Keratinocyte (primary cell): Measurements from ENCODE around the gene SUGCT. TPM values are rescaled to one million over a fixed set of nuclear protein-coding genes. Genes with fewer than 3 reads are reported as not detected.
A peak's percentile ranks its signal among the peaks of the same experiment; 100 is the strongest.

ENCODE experiments used
- DNase-seq: peaks from one replicate; pipeline ENCODE4 v3.0.0-alpha.2; 2011; ENCODE audit warnings: low read depth, missing footprints, low spot score
- FAIRE-seq: peaks from 2 replicates; lab custom pipeline; 2011; peaks lifted over from hg19 to GRCh38; lab: Jason Lieb, UNC
- H2AFZ ChIP-seq: 2 replicates; pipeline ENCODE4 v1.6.0; 2012; ENCODE audit warnings: low read length, control low read depth, inconsistent platforms; ENCODE audit not compliant: control insufficient read depth
- H3K27ac ChIP-seq: 2 replicates; pipeline ENCODE4 v1.5.1; 2011; ENCODE audit warnings: low read length; ENCODE audit not compliant: control insufficient read depth, insufficient read depth
- H3K27me3 ChIP-seq: 3 replicates; pipeline ENCODE4 v1.6.0; 2011; ENCODE audit warnings: low read length; ENCODE audit not compliant: control insufficient read depth, insufficient read depth; ENCODE audit errors: extremely low read depth
- H3K36me3 ChIP-seq, 2 experiments: 2 replicates in 1 of 2; 3 replicates in 1 of 2; pipeline ENCODE4 v1.5.1; 2011; ENCODE audit warnings: low read length in 2 of 2, mild to moderate bottlenecking in 1 of 2; ENCODE audit not compliant: control insufficient read depth in 2 of 2, insufficient read depth in 2 of 2; ENCODE audit errors: extremely low read depth in 1 of 2
- H3K4me1 ChIP-seq: 3 replicates; pipeline ENCODE4 v1.5.1; 2011; ENCODE audit warnings: low read length; ENCODE audit not compliant: control insufficient read depth, insufficient read depth; ENCODE audit errors: extremely low read depth
- H3K4me2 ChIP-seq: 3 replicates; pipeline ENCODE4 v1.6.0; 2011; ENCODE audit warnings: low read depth, low read length; ENCODE audit not compliant: control insufficient read depth, insufficient read depth; ENCODE audit errors: extremely low read depth
- H3K4me3 ChIP-seq, 3 experiments: fragments of 200-600 bp in 1 of 3; sonication (generic) in 1 of 3; 2 replicates in 2 of 3; 3 replicates in 1 of 3; pipeline ENCODE4 v1.5.1; 2011 to 2016; ENCODE audit warnings: low read length in 3 of 3, mild to moderate bottlenecking in 3 of 3, control low read depth in 2 of 3, inconsistent platforms in 1 of 3, low read depth in 1 of 3, mixed read lengths in 1 of 3, mixed run types in 1 of 3, moderate library complexity in 1 of 3; ENCODE audit not compliant: control insufficient read depth in 2 of 3, insufficient read depth in 2 of 3; ENCODE audit errors: extremely low read depth in 1 of 3
- H3K79me2 ChIP-seq: 2 replicates; pipeline ENCODE4 v1.6.0; 2012; ENCODE audit warnings: low read length; ENCODE audit not compliant: control insufficient read depth, insufficient read depth
- H3K9ac ChIP-seq: 3 replicates; pipeline ENCODE4 v1.6.0; 2011; ENCODE audit warnings: low read length; ENCODE audit not compliant: control insufficient read depth, insufficient read depth; ENCODE audit errors: extremely low read depth
- H3K9me1 ChIP-seq: 3 replicates; pipeline ENCODE4 v1.6.0; 2011; ENCODE audit warnings: low read length; ENCODE audit not compliant: control insufficient read depth, insufficient read depth; ENCODE audit errors: extremely low read depth
- H3K9me3 ChIP-seq: 2 replicates; pipeline ENCODE4 v1.5.1; 2012; ENCODE audit warnings: low read depth, low read length; ENCODE audit not compliant: control insufficient read depth
- H4K20me1 ChIP-seq: 3 replicates; pipeline ENCODE4 v1.6.0; 2011; ENCODE audit warnings: low read length; ENCODE audit not compliant: control insufficient read depth, insufficient read depth; ENCODE audit errors: extremely low read depth
- EZH2 ChIP-seq: IDR thresholded peaks from one replicate; pipeline ENCODE4 v1.6.1; 2012; ENCODE audit warnings: inconsistent platforms, mild to moderate bottlenecking, low read length, moderate library complexity
- dilution Hi-C: fragments of 300-500 bp; cut with MboI; formaldehyde crosslinking; loops from one replicate; pipeline ENCODE4 v1.7.0; 2020; ENCODE audit warnings: low sequenced_read_pairs; ENCODE audit not compliant: extremely low pct_ligation_motif_present
- polyA plus RNA-seq, 5 experiments: library from polyadenylated mRNA; depleted of rRNA in 3 of 5; stranded (reverse) in 3 of 5; stranded (forward) in 1 of 5; unstranded in 1 of 5; fragments of >200 nt; gene quantifications; 1 replicate in 1 of 5; 2 replicates in 3 of 5; 3 replicates in 1 of 5; pipeline versions ENCODE4 v1.2.1 to v1.2.3, GENCODE V29; 2011 to 2012; ENCODE audit warnings: missing spikeins in 2 of 5, low read depth in 1 of 5, low replicate concordance in 1 of 5
- TF ChIP-seq, protein P1 (sequence below), 3 experiments: IDR thresholded peaks in 1 of 3; conservative IDR thresholded peaks in 1 of 3; optimal IDR thresholded peaks in 1 of 3; 2 replicates in 2 of 3; 3 replicates in 1 of 3; pipeline versions ENCODE3 to v1.5.1; 2011; ENCODE audit warnings: low read length in 3 of 3, mild to moderate bottlenecking in 3 of 3, moderate library complexity in 2 of 3, control low read depth in 1 of 3, inconsistent platforms in 1 of 3; ENCODE audit not compliant: insufficient read depth in 2 of 3; ENCODE audit errors: extremely low read depth in 1 of 3

The SUGCT gene
- polyA plus RNA-seq, 1 donor (not counting 4 experiments of a cell fraction or from before 2014, with no cell fraction given): 134 TPM

- no peaks in the 10 kb centered on the region for H4K20me1 ChIP-seq
- DNase-seq: no peak
- no peak overlapping the region for H3K4me3 ChIP-seq
- H2AFZ ChIP-seq: no peak overlapping the region
- no peaks in the 10 kb centered on the region for H3K4me1 ChIP-seq
- H3K4me2 ChIP-seq: no peak overlapping the region
- H3K9me1 ChIP-seq: no peaks in the 10 kb centered on the region
- no peaks in the 10 kb centered on the region for H3K27me3 ChIP-seq
- dilution Hi-C loops: no loop called here
- H3K36me3 ChIP-seq: no peaks in the 10 kb centered on the region
- no peak for TF ChIP-seq EZH2
- TF ChIP-seq, protein P1, sequence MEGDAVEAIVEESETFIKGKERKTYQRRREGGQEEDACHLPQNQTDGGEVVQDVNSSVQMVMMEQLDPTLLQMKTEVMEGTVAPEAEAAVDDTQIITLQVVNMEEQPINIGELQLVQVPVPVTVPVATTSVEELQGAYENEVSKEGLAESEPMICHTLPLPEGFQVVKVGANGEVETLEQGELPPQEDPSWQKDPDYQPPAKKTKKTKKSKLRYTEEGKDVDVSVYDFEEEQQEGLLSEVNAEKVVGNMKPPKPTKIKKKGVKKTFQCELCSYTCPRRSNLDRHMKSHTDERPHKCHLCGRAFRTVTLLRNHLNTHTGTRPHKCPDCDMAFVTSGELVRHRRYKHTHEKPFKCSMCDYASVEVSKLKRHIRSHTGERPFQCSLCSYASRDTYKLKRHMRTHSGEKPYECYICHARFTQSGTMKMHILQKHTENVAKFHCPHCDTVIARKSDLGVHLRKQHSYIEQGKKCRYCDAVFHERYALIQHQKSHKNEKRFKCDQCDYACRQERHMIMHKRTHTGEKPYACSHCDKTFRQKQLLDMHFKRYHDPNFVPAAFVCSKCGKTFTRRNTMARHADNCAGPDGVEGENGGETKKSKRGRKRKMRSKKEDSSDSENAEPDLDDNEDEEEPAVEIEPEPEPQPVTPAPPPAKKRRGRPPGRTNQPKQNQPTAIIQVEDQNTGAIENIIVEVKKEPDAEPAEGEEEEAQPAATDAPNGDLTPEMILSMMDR (optimal IDR thresholded peaks at IDR 0.05 in 1 of 3, IDR thresholded peaks at IDR 0.05 in 1 of 3, conservative IDR thresholded peaks at IDR 0.05 in 1 of 3; ENCODE audit: extremely low read depth in 1 of 3, insufficient read depth in 2 of 3, low read length in 3 of 3): no peak
- no peak overlapping the region for H3K9ac ChIP-seq
- FAIRE-seq: peak; percentile 34
- no peak overlapping the region for H3K27ac ChIP-seq
- H3K9me3 ChIP-seq: no peaks in the 10 kb centered on the region
- H3K79me2 ChIP-seq: no peaks in the 10 kb centered on the region
Observed at GRCh38 chr7:40654171-40654570, 519.4 kb downstream of the SUGCT start.

DNA sequence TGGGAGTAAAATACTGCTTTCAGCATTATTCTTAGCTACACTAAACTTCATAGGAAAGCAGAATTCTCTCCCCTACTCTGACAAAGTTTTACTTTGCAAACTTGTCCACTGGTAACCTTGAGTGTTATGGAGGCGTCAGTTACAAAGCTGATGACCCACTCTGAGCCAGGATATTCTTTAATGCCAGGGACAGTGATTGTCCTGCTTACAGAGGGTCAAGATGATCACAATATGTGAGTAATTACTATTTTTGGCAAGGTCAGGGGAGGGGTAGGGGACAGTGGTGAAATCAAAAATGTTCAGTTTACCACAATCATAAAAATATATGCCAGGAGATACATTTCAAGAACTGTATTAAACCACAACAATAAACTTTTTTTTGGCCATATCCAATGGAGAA lies 520.6 kb downstream of the SUGCT start:
- Histone ChIP-seq H3K27ac (no peak overlapping the region), H3K36me3 (no peaks in the 10 kb centered on the region), H3K27me3 (no peaks in the 10 kb centered on the region), H3K9ac (no peak overlapping the region), H2AFZ (no peak overlapping the region), H3K4me3 (no peak overlapping the region), H4K20me1 (no peaks in the 10 kb centered on the region), H3K9me1 (no peaks in the 10 kb centered on the region), H3K79me2 (no peaks in the 10 kb centered on the region), H3K9me3 (no peaks in the 10 kb centered on the region), H3K4me2 (no peak overlapping the region), H3K4me1 (no peaks in the 10 kb centered on the region)
- no peak for DNase-seq
- dilution Hi-C loops: no loop called here
- no peak for TF ChIP-seq EZH2
- TF ChIP-seq, protein P1 (optimal IDR thresholded peaks at IDR 0.05 in 1 of 3, IDR thresholded peaks at IDR 0.05 in 1 of 3, conservative IDR thresholded peaks at IDR 0.05 in 1 of 3; ENCODE audit: extremely low read depth in 1 of 3, insufficient read depth in 2 of 3, low read length in 3 of 3): no peak
- no peak for FAIRE-seq
